Uterus (tissue), 2 donors: ENCODE data around the gene ASPA.

ENCODE experiments used
- CTCF ChIP-seq, 4 experiments: fragments of 200-600 bp in 2 of 4; fragments of 450-650 bp in 2 of 4; sonication (generic) in 2 of 4; IDR thresholded peaks; one replicate each; pipeline ENCODE4 v1.5.1; 2016 to 2019; ENCODE audit warnings: antibody characterized with exemption in 4 of 4, mild to moderate bottlenecking in 2 of 4, moderate library complexity in 1 of 4
- POLR2A ChIP-seq, 2 donors: fragments of 450-650 bp; IDR thresholded peaks; one replicate each; pipeline ENCODE4 v1.6.1; 2016; ENCODE audit warnings: antibody characterized with exemption in 2 of 2, mild to moderate bottlenecking in 1 of 2, moderate library complexity in 1 of 2

GRCh38 chr17:3433741-3434140, 42.1 kb upstream of the ASPA start, which contains the start of gene OR1E2:
- TF ChIP-seq CTCF (IDR thresholded peaks at IDR 0.05) = no peak
- no peak for TF ChIP-seq POLR2A (IDR thresholded peaks at IDR 0.05)
